ENCODE measurements around the gene ADAMTSL2.

The ADAMTSL2 gene

DNA sequence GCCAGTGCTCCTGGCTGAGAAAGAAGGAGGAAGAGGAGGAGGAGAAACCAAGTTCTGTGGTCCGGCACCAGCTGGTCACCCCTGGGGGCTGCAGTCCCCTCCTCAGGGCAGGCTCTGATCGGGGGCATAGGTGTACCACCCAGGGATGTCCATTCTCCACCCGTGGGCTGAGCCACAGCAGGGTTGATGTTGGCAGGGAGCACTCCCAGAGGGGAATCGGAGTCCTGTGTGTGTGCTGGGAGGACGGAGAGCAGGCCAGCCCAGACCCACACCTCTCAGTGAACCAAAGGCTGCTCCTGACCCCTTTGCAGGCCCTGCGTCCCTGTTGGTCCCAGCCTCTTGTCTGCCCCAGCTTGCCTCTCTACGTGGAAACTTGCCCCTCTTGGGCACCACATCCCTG lies 4.6 kb upstream of the ADAMTSL2 start:
- Mint-ChIP-seq H3K9me3 (no peaks in the 10 kb centered on the region), H3K27ac (peak overlapping the region; percentile 52 to 80 (median 52)), H3K27me3 (ENCODE audit: low read depth) (peaks cover 20% of the 10 kb centered on the region), H3K4me1 (peaks cover 81% of the 10 kb centered on the region), H3K36me3 (ENCODE audit: low read depth) (no peaks in the 10 kb centered on the region), H3K4me3 (peak overlapping the region in 1 of 3 experiments; percentile 89)
- TF ChIP-seq, protein P1, sequence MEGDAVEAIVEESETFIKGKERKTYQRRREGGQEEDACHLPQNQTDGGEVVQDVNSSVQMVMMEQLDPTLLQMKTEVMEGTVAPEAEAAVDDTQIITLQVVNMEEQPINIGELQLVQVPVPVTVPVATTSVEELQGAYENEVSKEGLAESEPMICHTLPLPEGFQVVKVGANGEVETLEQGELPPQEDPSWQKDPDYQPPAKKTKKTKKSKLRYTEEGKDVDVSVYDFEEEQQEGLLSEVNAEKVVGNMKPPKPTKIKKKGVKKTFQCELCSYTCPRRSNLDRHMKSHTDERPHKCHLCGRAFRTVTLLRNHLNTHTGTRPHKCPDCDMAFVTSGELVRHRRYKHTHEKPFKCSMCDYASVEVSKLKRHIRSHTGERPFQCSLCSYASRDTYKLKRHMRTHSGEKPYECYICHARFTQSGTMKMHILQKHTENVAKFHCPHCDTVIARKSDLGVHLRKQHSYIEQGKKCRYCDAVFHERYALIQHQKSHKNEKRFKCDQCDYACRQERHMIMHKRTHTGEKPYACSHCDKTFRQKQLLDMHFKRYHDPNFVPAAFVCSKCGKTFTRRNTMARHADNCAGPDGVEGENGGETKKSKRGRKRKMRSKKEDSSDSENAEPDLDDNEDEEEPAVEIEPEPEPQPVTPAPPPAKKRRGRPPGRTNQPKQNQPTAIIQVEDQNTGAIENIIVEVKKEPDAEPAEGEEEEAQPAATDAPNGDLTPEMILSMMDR (IDR thresholded peaks at IDR 0.05; ENCODE audit: unreplicated experiment in 3 of 3), result no peak

- peaks cover 20% of the 10 kb centered on the region for H3K27me3 Mint-ChIP-seq (ENCODE audit: low read depth)
- H3K27ac Mint-ChIP-seq, result no peak overlapping the region
- H3K9me3 Mint-ChIP-seq, result no peaks in the 10 kb centered on the region
- H3K4me3 Mint-ChIP-seq, result no peak overlapping the region
- no peaks in the 10 kb centered on the region for H3K36me3 Mint-ChIP-seq (ENCODE audit: low read depth)
- peaks cover 78% of the 10 kb centered on the region for H3K4me1 Mint-ChIP-seq
- TF ChIP-seq, protein P1 (IDR thresholded peaks at IDR 0.05; ENCODE audit: unreplicated experiment in 3 of 3), result no peak
These were observed 3.2 kb upstream of the ADAMTSL2 start for GRCh38 chr9:133531293-133531692.

DNA sequence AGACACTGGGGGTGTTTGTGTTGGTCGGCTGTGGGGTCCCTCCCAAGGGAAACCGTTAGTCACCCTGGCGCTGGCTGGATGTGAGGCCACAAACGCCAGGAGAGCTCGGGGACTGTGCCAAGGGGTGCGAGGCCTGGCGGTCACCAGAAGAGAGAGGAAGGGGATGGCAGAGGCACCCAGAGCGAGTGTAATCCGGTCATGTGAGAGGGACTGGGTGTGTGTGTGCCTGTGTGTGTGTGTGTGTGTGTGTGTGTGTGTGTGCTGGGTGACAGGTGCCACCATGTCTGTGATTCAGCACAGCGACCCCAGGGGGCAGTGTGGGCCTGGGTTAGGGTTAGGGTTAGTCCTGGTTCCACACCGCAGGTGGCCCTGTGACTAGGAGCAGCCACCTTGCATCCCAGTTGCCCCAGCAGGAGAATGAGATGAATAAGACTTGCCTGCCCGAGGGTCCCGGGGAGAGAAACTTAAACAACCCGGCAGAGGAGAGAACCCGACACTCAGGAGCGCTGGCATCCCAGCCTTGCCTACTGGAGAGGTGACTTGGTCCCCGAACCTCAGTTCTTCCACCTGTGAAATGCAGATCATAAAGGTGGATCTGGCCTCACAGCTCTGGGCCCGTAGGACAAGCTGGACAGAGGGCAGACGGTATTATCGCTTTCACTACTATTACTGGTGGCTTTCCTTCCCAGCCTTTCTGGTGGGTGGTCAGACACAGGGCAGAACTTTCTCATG lies 1.4 kb upstream of the ADAMTSL2 start:
- TF ChIP-seq, protein P1 (IDR thresholded peaks at IDR 0.05; ENCODE audit: unreplicated experiment in 3 of 3), result peak; percentile 21 to 32 (median 27)
- Mint-ChIP-seq H3K9me3 (no peaks in the 10 kb centered on the region), H3K27ac (peak overlapping the region; percentile 27 to 87 (median 79)), H3K4me3 (peak overlapping the region; percentile 46 to 76 (median 70)), H3K4me1 (peaks cover 64% of the 10 kb centered on the region), H3K36me3 (ENCODE audit: low read depth) (no peaks in the 10 kb centered on the region), H3K27me3 (ENCODE audit: low read depth) (peaks cover 27% of the 10 kb centered on the region)

DNA sequence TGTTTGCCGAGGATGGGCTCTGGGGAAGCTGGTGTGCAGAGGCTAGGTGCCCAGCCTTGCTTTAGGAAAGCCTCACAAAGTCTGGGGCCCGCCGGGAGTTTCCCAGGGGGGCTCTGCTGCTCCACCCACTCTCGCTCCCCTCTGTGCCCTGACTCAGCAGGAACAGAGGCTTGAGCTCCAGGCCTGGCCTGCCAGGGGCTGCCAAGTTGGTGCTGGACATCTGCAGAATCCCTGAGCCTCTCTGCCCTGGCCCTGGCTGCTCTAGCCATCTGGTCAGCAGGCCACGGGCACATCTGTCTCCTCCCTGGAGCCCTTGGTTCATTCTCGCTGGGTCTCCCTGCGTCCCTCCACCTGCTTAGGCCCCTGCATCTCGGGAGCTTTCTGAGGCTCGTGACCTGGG lies 647 bp upstream of the ADAMTSL2 start:
- peaks cover 28% of the 10 kb centered on the region for H3K27me3 Mint-ChIP-seq (ENCODE audit: low read depth)
- TF ChIP-seq, protein P1 (IDR thresholded peaks at IDR 0.05; ENCODE audit: unreplicated experiment in 3 of 3), result no peak
- no peaks in the 10 kb centered on the region for H3K36me3 Mint-ChIP-seq (ENCODE audit: low read depth)
- no peaks in the 10 kb centered on the region for H3K9me3 Mint-ChIP-seq
- H3K4me1 Mint-ChIP-seq, result peaks cover 58% of the 10 kb centered on the region
- peak overlapping the region in 2 of 3 experiments; percentile 48 to 53 for H3K4me3 Mint-ChIP-seq
- peak overlapping the region in 1 of 3 experiments; percentile 79 for H3K27ac Mint-ChIP-seq

DNA sequence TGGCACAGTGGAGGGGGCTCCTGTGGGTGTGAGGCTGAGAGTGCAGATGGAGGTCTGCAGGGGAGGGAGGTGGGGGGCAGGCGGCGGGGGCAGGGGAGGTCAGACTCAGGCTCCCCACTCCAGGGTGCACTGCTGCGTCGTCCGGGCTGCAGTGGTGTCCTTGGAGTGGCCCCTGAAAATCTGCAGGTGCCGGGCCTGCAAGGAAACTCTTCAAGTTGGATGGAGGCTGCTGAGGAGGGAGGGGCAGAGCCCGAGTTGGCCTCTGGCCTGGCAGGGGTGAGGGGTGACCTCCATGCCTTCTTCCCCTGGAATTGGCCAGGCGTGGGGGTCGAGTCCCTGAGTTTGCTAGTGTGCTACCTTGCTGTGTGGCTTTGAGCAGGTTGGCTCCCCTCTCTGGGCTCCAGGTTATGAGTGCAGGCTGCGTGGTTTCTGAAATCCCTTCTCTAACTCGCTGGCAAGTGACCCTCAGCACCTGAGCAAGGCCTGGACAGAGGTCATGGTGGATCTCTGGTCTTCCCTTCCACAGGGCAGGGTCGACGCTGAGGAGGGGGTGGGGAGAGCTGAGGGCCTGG lies 888 bp downstream of the ADAMTSL2 start:
- TF ChIP-seq, protein P1 (IDR thresholded peaks at IDR 0.05; ENCODE audit: unreplicated experiment in 3 of 3), result no peak
- Mint-ChIP-seq H3K27me3 (ENCODE audit: low read depth) (peaks cover 34% of the 10 kb centered on the region), H3K27ac (peak overlapping the region in 1 of 3 experiments; percentile 69), H3K4me1 (peaks cover 60% of the 10 kb centered on the region), H3K36me3 (ENCODE audit: low read depth) (no peaks in the 10 kb centered on the region), H3K9me3 (no peaks in the 10 kb centered on the region), H3K4me3 (peak overlapping the region; percentile 57 to 77 (median 73))
